Activated T-cell treated with anti-CD3 and anti-CD28 coated beads for 1 hour (primary cell): ENCODE measurements around the gene CAPG.
"Not testable (repeated sequence)": the region's sequence is repeated elsewhere in the genome, so short reads cannot be mapped to it uniquely, and the experiment has no call there.

Experiments
- DNase-seq: peaks from one replicate; pipeline ENCODE4 v3.0.0-alpha.2; 2020; ENCODE audit warnings: low read depth

Gene CAPG

DNA sequence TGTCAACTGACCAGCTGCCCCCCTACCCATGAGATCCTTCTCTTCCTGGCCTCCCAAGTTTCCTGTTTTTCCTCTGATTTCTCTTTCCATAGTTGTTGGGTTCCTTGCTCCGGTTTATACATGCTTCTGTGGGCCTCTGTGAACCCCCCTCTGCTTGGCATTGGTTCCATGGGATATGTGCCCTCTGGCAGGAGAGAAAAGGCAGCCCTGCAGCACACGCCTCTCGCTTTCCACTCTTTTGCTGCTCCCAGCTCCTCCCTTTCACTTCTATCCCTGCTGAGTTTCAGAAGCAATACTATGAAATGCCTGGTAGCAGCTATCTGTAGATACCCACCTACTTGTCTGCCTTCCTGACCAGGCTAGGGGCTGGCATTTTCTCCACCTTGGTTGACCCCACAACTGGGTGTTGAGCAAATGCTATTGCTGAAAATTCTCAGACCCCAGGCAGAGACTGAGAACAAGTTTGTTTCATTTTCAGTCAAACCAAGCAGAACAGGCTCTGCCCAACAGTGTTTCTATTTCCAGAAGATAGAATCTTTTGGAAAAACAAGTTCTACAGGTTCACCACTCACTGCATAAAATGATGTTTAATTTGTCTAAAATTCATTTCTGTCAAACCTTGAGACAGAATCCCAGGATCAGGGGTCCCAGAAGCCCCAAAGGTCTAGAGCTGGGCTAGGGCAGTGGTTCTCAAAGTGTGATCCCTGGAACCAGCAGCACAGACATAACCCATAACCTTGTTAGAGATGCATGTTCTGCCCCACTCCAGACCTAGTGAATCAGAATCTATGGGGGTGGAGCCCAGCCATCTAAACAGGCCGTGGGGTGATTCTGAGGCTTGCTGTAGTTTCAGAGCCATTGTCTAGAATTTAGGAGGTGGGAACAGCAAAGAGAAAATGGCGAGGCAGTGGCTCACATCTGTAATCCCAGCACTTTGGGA, 13.4 kb downstream of the CAPG start:
- no peak for DNase-seq

- no peak for DNase-seq
These were observed 14.2 kb downstream of the CAPG start for GRCh38 chr2:85395912-85396475.

DNA sequence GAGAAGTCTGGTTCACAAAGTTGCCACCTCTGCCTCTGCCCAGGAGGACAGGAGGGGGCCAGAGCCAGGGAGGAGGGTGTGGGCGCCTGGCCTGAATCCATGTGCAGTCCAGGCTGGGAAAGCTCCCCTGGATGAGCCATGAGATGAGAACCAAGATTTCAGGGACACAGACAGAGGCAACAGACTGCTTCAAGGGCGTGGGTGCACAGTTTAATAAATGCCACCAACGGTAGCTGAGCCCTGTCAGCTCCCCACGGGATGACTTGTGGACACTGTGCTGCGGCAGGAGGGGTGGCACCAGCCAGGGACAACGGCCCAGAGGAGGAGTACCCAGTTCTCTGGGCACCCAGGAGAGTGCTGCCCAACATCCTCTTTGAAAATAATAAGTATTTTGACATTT, 15.2 kb downstream of the CAPG start:
- no peak for DNase-seq

GRCh38 chr2:85394261-85394681, 15.9 kb downstream of the CAPG start:
- DNase-seq = no peak

DNA sequence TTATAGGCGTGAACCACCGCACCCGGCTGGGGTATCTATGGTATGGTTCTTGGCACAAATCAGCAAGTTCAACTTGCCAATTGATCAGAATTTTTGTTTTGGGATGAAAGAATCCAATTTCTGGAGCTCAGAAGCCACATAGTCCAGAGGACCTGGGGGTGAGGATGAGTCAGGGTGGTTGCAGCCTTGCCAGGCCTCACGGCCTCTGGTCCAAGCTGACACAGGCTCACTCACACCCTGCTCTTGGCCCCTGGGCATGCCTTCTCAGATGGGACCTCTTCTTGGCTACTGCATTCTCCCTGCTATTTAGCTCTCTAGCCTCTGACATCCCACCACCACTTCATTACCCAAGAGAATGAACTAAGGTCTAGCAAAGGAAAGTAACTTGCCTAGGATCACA, 16.3 kb downstream of the CAPG start:
- no peak for DNase-seq

DNA sequence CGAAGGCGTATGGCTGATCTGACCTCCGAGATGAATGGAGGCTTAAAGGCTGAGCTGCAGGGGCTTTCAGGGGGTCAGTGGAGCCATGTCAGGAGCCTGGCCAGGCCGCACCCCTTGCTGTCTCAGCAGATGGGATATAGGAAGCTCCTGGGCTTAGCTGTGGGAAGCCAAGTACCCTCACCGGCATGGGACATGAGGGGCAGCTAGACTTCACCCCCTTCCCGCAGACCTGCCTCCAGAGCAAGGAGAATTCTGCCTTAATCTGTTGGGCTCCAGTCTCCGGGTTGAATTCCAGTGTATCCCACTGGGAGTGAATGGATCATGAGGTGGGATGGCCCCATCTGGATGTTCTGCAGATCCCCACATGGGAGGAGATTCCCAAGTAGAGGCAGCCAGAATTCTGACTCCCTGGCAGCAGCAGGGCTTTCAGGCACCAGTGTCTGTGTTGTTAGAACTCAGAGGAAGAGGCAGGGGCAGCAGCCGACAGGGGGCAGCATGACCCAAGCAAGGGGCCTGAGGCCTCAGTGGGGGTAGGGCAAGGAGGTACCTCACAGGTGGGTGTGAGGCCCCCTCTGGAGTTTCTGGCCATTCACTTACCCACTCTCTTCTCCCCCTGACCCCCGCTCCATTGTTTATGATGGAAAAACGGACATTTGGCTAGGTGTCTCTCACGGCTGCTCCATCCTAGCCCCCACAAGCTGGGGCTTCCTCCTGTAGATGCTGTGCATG, 19.1 kb downstream of the CAPG start:
- peak; percentile 76 for DNase-seq

DNA sequence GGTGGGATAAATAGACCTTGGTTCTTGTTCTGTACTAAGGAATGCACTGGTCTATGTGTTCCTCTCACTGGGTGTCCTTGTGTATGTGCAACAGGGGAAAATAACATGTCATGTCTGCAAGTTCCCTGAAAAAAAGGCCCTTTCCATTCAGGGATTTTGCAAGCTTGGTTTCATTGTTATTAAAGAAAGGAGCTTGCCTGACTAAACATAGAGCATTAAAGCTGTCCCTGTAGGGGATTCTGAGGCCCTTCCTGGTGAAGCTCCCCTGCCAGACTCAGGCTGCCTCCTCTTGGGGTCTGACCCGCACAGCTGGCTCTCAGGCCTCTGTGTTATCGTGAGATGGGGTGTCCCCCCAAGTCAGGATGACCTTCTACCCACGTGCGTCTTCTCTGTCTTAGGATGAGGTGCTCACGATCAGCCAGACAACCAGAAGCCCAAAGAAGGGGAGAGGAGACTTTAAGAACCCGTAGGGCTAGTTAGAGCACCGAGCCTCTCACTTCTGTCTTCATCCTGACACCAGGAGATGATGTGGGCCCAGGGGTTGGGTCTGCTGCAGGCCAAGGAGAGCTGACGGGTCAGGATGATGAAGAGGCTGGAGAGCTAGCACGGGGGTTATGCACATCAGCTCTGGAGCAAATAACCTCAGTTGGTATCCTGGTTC, 21.2 kb downstream of the CAPG start:
- no peak for DNase-seq

GRCh38 chr2:85387754-85388153, 22.4 kb downstream of the CAPG start:
- no peak for DNase-seq

DNA sequence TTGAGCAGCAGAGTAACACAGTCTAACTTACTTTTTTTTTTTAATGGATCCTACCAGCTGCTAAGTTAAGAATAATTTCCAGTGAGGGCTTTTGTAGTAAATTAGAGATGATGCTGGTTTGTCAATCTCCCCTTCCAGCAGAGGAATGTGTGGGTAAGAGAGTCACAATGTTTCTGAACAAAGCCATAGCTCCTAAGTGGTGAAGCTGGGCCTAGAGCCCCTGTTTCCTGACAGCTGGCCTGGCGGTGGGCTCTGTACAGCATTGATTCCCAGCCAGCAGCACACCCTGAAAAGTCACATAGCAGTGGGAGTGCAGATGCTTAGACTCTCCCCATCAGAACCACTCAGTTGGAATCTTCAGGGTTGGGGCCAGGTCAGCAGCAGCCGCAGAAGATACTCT, 24.4 kb downstream of the CAPG start:
- no peak for DNase-seq

DNA sequence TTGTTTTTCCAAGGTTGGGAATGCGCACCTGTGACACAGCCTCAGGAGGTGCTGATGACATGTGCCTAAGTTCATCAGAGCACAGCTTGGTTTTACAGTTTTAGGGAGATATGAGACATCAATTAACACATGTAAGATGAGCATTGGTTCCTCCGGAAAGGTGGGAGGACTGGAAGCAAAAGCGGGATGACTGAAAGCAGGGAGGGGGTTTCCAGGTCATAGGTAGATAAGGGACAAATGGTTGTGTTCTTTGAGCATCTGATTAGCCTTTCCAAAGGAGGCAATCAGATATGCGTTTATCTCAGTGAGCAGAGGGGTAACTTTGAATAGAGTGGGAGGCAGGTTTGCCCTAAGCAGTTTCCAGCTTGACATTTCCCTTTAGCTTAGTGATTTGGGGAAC, 26.3 kb downstream of the CAPG start:
- no peak for DNase-seq

- not testable (repeated sequence) for DNase-seq
These were observed 27.0 kb downstream of the CAPG start for GRCh38 chr2:85383151-85383550.

DNA sequence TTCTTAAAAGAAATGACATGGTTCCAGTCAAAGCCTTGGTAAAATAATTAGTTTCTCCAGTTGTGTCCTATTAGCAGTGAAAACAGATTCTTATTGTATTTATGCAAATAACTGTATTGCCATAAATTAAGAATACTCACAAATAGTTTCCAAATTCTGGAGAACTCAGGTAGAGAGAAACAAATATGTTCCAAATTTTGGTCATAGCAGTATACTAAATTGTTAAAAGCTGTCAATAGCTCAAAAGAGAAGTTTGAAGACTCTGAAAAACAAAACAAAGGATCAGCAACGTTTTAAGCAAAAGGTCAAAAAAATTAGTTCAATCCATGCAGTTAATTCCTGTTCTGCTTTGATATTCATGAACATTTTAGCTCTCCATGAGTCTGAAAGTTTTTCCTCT, 30.1 kb downstream of the CAPG start:
- DNase-seq = no peak

- no peak for DNase-seq
These were observed 31.9 kb downstream of the CAPG start for GRCh38 chr2:85378257-85378656.

DNA sequence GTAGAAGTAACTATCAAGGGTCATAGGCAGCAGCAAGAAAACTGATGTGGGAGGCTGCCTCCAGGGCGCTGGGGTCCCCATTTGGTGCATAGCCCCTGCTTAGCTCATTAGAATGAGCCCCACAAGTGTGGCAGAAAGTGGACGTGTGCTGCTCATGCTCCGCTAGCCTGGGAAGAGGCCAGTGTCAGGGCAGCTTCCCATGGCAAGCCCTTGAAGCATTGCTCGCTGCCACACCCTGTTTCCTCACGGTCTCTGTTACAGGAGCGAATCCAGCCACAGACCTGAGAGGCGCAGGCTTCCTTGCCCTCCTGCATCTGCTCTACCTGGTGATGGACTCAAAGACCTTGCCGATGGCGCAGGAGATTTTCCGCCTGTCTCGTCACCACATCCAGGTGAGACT, 33.1 kb downstream of the CAPG start:
- no peak for DNase-seq

GRCh38 chr2:85376291-85377065, 33.7 kb downstream of the CAPG start:
- DNase-seq = no peak

GRCh38 chr2:85371045-85371444, 39.1 kb downstream of the CAPG start:
- no peak for DNase-seq

DNA sequence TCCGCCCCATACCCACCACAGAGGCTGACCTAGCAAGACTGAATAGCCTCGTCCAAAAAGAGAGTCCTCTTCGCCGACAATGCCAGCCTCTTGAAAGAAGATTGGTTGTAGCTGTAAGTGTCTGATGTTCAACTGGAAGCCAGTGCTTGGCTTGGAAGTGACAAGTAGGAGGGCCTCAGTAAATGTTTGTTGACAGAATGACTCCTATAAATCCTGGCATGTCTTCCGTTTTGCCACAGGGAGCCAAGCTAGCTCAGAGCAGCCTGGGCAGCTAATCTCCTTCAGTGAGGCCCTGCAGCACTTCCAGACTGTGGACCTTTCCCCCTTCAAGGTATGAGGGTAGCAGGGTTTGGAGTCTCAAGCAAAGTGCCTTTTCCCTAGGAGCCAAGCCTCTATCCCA, 40.7 kb downstream of the CAPG start:
- no peak for DNase-seq

DNA sequence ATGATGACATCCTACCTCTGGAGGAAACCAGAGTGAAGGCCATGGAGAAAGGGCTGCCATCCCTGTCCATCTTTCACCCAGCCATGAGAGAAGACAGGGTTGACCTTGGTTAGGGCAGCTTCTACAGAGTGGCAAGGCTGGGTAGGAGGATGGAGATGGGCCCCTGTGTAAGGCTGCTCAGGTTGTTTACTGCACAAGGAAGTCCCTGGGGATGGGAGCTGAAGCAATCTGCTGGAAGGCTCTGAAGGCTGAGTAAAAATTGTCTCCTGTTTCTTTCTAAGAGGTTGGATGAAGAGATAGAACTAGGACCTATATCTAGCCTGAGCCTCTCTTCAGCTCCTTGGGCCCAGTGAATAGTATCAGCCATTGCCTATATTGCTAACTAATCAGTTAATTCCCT, 41.2 kb downstream of the CAPG start:
- no peak for DNase-seq

DNA sequence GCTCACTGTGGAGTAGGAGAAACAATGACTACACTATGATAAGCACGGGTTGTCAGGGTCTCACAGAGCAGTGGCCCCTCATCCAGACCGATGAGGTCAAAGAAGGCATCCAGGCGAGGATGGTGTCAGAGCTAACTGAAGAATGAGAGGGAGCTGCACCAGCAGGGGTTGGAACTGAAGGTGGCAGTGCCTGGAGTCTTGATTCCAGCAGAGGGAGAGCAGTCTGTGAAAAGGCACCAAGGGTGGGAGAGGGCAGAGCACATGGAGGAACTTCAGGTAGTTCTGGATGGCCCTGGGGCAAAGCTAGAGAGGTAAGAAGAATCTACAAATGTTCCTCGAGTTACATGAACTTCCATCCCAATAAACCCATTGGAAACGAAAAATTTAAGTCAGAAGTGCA, 43.0 kb downstream of the CAPG start:
- DNase-seq = no peak

GRCh38 chr2:85362653-85363387, 47.3 kb downstream of the CAPG start:
- DNase-seq = not testable (repeated sequence)

GRCh38 chr2:85357736-85358135, 52.4 kb downstream of the CAPG start:
- no peak for DNase-seq
